T-cell (primary cell): ENCODE measurements around the gene CWC27. TPM values are rescaled to one million over a fixed set of nuclear protein-coding genes. Genes with fewer than 3 reads are reported as not detected.
A peak's percentile ranks its signal among the peaks of the same experiment; 100 is the strongest.

Experiments used
- ATAC-seq, 4 experiments: fragments of 200-7000 bp in 3 of 4; fragments of 150-1000 bp in 1 of 4; cut with Tn5 transposase; replicated peaks in 1 of 4; 1 replicate in 3 of 4; 2 replicates in 1 of 4; pipeline ENCODE4 v1.10.0; 2021; ENCODE audit warnings: moderate library complexity in 3 of 4, mild to moderate bottlenecking in 2 of 4, moderate number of reproducible peaks in 1 of 4
- CTCF ChIA-PET, 2 donors: fragments of 300-600 bp; sonication (Branson Sonifier 250); formaldehyde crosslinking; loops; one replicate each; lab custom pipeline; 2022; ENCODE audit warnings: antibody characterized with exemption in 2 of 2; lab: Charles Lee
- POLR2A ChIA-PET, 2 donors: fragments of 300-600 bp; sonication (Branson Sonifier 250); formaldehyde crosslinking; loops; one replicate each; lab custom pipeline; 2022; ENCODE audit warnings: antibody characterized with exemption in 2 of 2; lab: Charles Lee
- DNase-seq, 35 experiments: peaks; one replicate each; pipeline versions ENCODE4 v3.0.0 to v3.0.0-alpha.2; 2013 to 2023
- H3K27ac ChIP-seq: one replicate; pipeline ENCODE4 v1.5.1; 2013; ENCODE audit warnings: low read length
- H3K27me3 ChIP-seq, 2 experiments: replicated peaks in 1 of 2; 1 replicate in 1 of 2; 2 replicates in 1 of 2; pipeline versions ENCODE4 v1.6.1 to v1.7.0; 2013; ENCODE audit warnings: low read length in 1 of 2, mixed read lengths in 1 of 2; ENCODE audit not compliant: control insufficient read depth in 2 of 2, insufficient read depth in 2 of 2; ENCODE audit errors: extremely low read depth in 1 of 2
- H3K36me3 ChIP-seq, 2 donors: 1 replicate in 1 of 2; 2 replicates in 1 of 2; pipeline versions ENCODE4 v1.6.1 to v1.7.0; 2013; ENCODE audit warnings: low read length in 1 of 2; ENCODE audit not compliant: control insufficient read depth in 2 of 2, insufficient read depth in 1 of 2; ENCODE audit errors: extremely low read depth in 1 of 2
- H3K4me1 ChIP-seq, 2 experiments: 1 replicate in 1 of 2; 2 replicates in 1 of 2; pipeline versions ENCODE4 v1.6.1 to v1.7.0; 2013; ENCODE audit warnings: low read length in 2 of 2, mixed read lengths in 1 of 2; ENCODE audit not compliant: insufficient read depth in 2 of 2, control insufficient read depth in 1 of 2; ENCODE audit errors: extremely low read depth in 1 of 2
- H3K4me3 ChIP-seq, 2 donors: 1 replicate in 1 of 2; 2 replicates in 1 of 2; pipeline versions ENCODE4 v1.5.1 to v1.7.0; 2013; ENCODE audit warnings: mild to moderate bottlenecking in 2 of 2, low read length in 1 of 2, moderate library complexity in 1 of 2; ENCODE audit not compliant: control insufficient read depth in 1 of 2; ENCODE audit errors: extremely low read depth in 1 of 2
- H3K9me3 ChIP-seq: 2 replicates; pipeline ENCODE4 v1.7.0; 2013
- H3K27ac Mint-ChIP-seq, 2 donors: one replicate each; pipeline ENCODE4 v1.8.0; 2020 to 2021; ENCODE audit warnings: mild to moderate bottlenecking in 2 of 2, mixed read lengths in 2 of 2
- H3K27me3 Mint-ChIP-seq, 2 donors: one replicate each; pipeline ENCODE4 v1.8.0; 2021 to 2022; ENCODE audit warnings: mixed read lengths in 2 of 2
- H3K36me3 Mint-ChIP-seq: one replicate; pipeline ENCODE4 v1.8.0; 2021; ENCODE audit warnings: mixed read lengths
- H3K4me1 Mint-ChIP-seq, 3 donors: one replicate each; pipeline ENCODE4 v1.8.0; 2020 to 2022; ENCODE audit warnings: mixed read lengths in 3 of 3, mild to moderate bottlenecking in 1 of 3
- H3K4me3 Mint-ChIP-seq, 3 donors: one replicate each; pipeline ENCODE4 v1.8.0; 2020 to 2022; ENCODE audit warnings: mild to moderate bottlenecking in 3 of 3, mixed read lengths in 3 of 3, moderate library complexity in 3 of 3
- H3K9me3 Mint-ChIP-seq, 3 donors: one replicate each; pipeline ENCODE4 v1.8.0; 2020 to 2022; ENCODE audit warnings: mixed read lengths in 3 of 3
- WGBS: methylation state at CpG from one replicate; pipeline ENCODE4 v1.1.5; 2013; ENCODE audit warnings: missing lambda C conversion rate; ENCODE audit not compliant: insufficient coverage; 5-methylcytosine and 5-hydroxymethylcytosine counted together
- total RNA-seq, 35 experiments: library from RNA in 6 of 35; stranded (reverse) in 6 of 35; fragments of 120-200 nt in 1 of 35; gene quantifications; one replicate each; pipeline versions ENCODE4 v1.2.1 to v1.2.4 and lab custom pipeline; 2013 to 2026

The CWC27 gene
- total RNA-seq, 5 donors from 2014 or later (not counting 1 experiment from before 2014, with no cell fraction given) = 15.5 to 32.3 (median 18.8) TPM

DNA sequence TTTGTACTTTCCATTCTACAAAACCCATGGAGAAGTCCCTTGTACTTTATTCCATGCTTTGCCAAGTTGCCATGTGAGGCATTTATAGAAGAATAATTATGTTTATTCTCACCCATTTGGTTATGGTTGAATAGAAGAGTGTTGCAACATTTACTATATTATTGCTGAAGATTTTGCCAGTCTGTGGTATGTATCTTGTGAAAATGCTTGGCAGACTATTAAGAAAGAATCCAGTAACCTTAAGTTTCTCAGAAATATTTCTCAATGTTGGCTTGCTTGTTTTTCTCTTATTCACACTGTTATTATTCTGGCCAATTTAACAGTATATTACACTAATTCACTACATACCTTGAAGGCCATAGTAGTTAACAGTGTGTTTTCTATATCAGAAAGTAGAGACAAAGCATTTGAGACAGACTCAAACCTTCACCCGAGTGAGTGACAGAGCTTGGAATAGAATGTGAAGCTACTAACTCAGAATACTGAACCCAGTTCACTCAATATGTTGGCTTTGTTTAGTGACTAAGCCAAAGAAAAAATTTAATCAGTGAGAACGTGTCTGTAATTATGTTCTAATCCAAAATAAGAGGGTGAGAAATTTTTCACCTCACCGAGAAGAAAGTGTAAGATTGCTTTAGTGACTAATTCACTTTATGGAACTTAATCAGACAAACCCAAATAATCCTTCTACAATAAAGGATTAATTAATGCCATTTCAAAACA lies 184.4 kb downstream of the CWC27 start:
- POLR2A ChIA-PET = no interaction called here
- H3K4me3 Mint-ChIP-seq = no peak overlapping the region
- CTCF ChIA-PET = no interaction called here
- Histone ChIP-seq H3K9me3 (no peaks in the 10 kb centered on the region), H3K27me3 (no peaks in the 10 kb centered on the region), H3K4me1 (no peaks in the 10 kb centered on the region), H3K27ac (no peak overlapping the region), H3K36me3 (no peaks in the 10 kb centered on the region), H3K4me3 (no peak overlapping the region)
- DNase-seq = no peak
- no peaks in the 10 kb centered on the region for H3K27me3 Mint-ChIP-seq
- no peak overlapping the region for H3K27ac Mint-ChIP-seq
- no peaks in the 10 kb centered on the region for H3K4me1 Mint-ChIP-seq
- H3K36me3 Mint-ChIP-seq = peaks cover 6% of the 10 kb centered on the region
- no peak for ATAC-seq
- WGBS = no CpG with 5 or more reads among the region's 3 CpGs
- no peaks in the 10 kb centered on the region for H3K9me3 Mint-ChIP-seq

DNA sequence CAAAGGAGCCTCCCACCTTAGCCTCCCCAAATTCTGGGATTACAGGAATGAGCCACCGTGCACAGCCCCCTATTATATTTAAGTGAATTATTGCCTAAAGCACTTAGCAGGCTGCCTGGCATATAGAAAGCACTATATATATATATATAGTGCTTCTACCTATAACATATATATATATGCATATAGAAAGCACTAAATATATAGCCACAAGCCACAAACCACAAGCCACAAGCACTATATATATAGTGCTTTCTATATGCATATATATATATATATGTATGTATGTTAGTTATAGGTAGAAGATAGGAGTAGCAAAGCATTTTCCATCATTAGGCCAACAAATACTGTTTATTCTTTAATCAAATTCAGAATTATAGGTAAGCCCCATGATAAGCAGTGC lies 185.8 kb downstream of the CWC27 start:
- POLR2A ChIA-PET = no interaction called here
- Mint-ChIP-seq H3K36me3 (peaks cover 3% of the 10 kb centered on the region), H3K4me3 (no peak overlapping the region), H3K9me3 (no peaks in the 10 kb centered on the region), H3K27ac (no peak overlapping the region), H3K4me1 (no peaks in the 10 kb centered on the region), H3K27me3 (no peaks in the 10 kb centered on the region)
- Histone ChIP-seq H3K4me3 (no peak overlapping the region), H3K27me3 (no peaks in the 10 kb centered on the region), H3K27ac (no peak overlapping the region), H3K4me1 (no peaks in the 10 kb centered on the region), H3K9me3 (no peaks in the 10 kb centered on the region), H3K36me3 (no peaks in the 10 kb centered on the region)
- no peak for ATAC-seq
- no CpG with 5 or more reads among the region's 1 CpG for WGBS
- CTCF ChIA-PET = interaction anchor here in 1 of 2 donors (0.6 kb wide), 1 partner anchor 720 kb away, joined by 6 read pairs; no protein-coding TSS in a partner anchor
- DNase-seq = no peak

DNA sequence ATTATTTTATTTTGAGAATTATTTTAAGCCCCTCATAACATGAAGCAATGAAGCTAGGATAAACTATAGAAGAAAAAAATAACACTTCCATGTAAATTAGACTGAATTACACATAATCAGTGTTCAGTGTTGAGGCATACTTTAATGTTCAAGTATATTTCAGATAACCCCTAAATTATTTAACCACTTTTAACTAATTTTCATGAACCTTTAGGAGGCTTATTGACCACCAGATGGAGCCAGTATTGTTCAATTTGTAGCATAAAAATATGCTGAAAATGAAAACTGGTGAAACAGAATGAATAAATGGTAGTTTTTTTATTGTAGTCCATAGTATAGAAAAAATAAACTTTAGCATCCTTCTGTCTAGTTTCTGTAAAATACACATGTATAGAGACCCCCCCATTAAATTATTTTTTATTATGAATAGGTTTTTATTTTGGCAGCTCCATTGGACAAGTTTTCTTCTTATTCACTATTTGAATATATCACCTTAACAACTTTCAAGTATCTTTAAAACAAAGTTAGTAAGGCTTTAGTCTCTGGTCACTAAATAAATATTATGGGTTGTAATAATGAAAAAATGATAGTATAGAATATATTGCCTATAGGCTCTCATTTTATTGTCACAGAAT lies 190.1 kb downstream of the CWC27 start:
- no peak for ATAC-seq
- no peaks in the 10 kb centered on the region for H3K4me1 Mint-ChIP-seq
- Histone ChIP-seq H3K4me3 (no peak overlapping the region), H3K9me3 (no peaks in the 10 kb centered on the region), H3K27ac (no peak overlapping the region), H3K36me3 (no peaks in the 10 kb centered on the region), H3K4me1 (no peaks in the 10 kb centered on the region), H3K27me3 (no peaks in the 10 kb centered on the region)
- H3K4me3 Mint-ChIP-seq = no peak overlapping the region
- H3K9me3 Mint-ChIP-seq = peaks cover 0 to 12% (median 5%) of the 10 kb centered on the region in 3 donors
- ChIA-PET CTCF (interaction anchor here (0.6 to 2.0 kb wide), 6 partner anchors 11 to 930 kb away, joined by 3 to 17 read pairs (median 4); no protein-coding TSS in a partner anchor), POLR2A (interaction anchor here in 1 of 2 donors (0.6 kb wide), 1 partner anchor 14 kb away, joined by 3 read pairs; no protein-coding TSS in a partner anchor)
- H3K27me3 Mint-ChIP-seq = no peaks in the 10 kb centered on the region
- no peak overlapping the region for H3K27ac Mint-ChIP-seq
- peak in 1 of 35 experiments; percentile 47 for DNase-seq
- H3K36me3 Mint-ChIP-seq = peaks cover 11% of the 10 kb centered on the region

DNA sequence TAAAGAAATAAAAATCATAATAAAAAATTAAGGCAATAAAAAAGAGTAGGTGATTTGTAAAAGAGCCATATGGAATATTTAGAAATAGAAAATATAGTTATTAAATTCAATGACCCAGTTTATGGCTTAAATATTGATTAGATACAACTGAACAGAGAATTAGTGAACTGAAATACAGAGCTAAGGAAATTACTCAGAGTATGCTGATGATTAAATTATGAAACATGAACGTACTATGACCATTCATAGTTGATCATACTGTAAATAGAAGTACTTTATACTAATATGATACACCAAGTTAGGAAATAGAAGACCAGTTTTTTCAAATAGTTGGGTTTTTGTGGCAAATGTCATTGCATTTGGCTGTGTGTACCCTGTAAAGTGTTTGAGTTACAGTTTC lies 194.5 kb downstream of the CWC27 start:
- ChIA-PET CTCF (no interaction called here), POLR2A (no interaction called here)
- H3K4me3 ChIP-seq = no peak overlapping the region
- H3K4me3 Mint-ChIP-seq = no peak overlapping the region
- peaks cover 11% of the 10 kb centered on the region for H3K36me3 Mint-ChIP-seq
- WGBS = no CpG with 5 or more reads among the region's 1 CpG
- no peak for DNase-seq
- H3K36me3 ChIP-seq = no peaks in the 10 kb centered on the region
- H3K27me3 Mint-ChIP-seq = no peaks in the 10 kb centered on the region
- no peak for ATAC-seq
- no peaks in the 10 kb centered on the region for H3K4me1 Mint-ChIP-seq
- no peak overlapping the region for H3K27ac ChIP-seq
- H3K27ac Mint-ChIP-seq = no peak overlapping the region
- H3K27me3 ChIP-seq = no peaks in the 10 kb centered on the region
- peaks cover 0 to 12% (median 5%) of the 10 kb centered on the region in 3 donors for H3K9me3 Mint-ChIP-seq
- H3K9me3 ChIP-seq = no peaks in the 10 kb centered on the region
- H3K4me1 ChIP-seq = no peaks in the 10 kb centered on the region

DNA sequence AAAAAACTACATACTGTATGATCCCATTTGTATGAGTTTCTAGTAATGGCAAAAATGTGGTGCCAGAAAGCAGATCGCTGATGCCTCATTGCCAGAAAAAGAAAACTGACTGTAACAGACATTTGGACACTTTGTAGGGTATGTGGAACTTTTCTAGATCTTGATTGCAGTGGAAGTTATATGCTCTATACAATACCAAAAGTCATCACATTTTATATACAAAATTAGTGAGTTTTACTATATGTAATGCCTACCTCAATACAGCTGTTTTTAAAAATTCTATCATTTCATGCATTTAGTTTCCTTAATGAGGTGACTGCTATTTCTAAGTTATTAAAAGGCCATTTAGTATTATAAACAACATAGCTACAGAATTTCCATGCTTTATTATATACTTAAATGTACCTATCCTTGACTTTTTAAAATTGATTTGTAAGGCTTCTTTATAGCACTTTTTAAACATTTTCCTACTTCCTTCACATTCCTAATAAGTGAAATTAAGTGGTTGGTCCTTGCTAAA lies 199.9 kb downstream of the CWC27 start:
- Mint-ChIP-seq H3K9me3 (peaks cover 0 to 2% (median 0%) of the 10 kb centered on the region in 3 donors), H3K4me3 (no peak overlapping the region), H3K27me3 (no peaks in the 10 kb centered on the region), H3K27ac (no peak overlapping the region), H3K36me3 (peaks cover 24% of the 10 kb centered on the region), H3K4me1 (peaks cover 3 to 9% (median 5%) of the 10 kb centered on the region in 3 donors)
- H3K27ac ChIP-seq = no peak overlapping the region
- DNase-seq (no peak), ATAC-seq (no peak)
- H3K4me3 ChIP-seq = no peak overlapping the region
- H3K4me1 ChIP-seq = no peaks in the 10 kb centered on the region
- H3K9me3 ChIP-seq = no peaks in the 10 kb centered on the region
- no CpG with 5 or more reads among the region's 1 CpG for WGBS
- peaks cover 0 to 11% of the 10 kb centered on the region in 2 donors for H3K36me3 ChIP-seq
- H3K27me3 ChIP-seq = no peaks in the 10 kb centered on the region
- POLR2A ChIA-PET = interaction anchor here in 1 of 2 donors (0.6 kb wide), 1 partner anchor 199 kb away, joined by 4 read pairs; no protein-coding TSS in a partner anchor
- CTCF ChIA-PET = no interaction called here

DNA sequence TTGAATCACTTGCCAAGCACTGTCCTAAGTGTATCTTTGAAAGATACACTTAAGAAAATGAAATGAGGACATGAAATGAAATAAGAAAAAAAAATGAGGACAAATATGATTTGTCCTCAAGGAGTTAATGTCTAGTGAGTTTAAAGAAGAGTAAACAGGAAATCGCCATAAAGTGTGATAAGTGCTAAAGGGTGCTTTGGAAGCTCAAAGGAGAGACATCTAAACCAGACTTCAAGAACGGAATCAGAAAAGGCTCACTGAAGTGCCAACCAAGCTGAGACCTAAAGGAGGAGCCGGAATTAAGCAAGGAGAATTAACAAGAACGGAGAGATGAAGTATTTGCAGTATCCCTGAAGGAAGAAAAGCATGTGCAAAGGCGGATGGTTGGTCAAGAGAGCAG lies 200.8 kb downstream of the CWC27 start:
- Histone ChIP-seq H3K9me3 (no peaks in the 10 kb centered on the region), H3K4me1 (no peaks in the 10 kb centered on the region), H3K36me3 (peaks cover 8 to 11% of the 10 kb centered on the region in 2 donors), H3K27me3 (no peaks in the 10 kb centered on the region), H3K27ac (no peak overlapping the region), H3K4me3 (no peak overlapping the region)
- POLR2A ChIA-PET = interaction anchor here (0.6 kb wide), 2 partner anchors 24 to 536 kb away, joined by 3 to 5 read pairs; no protein-coding TSS in a partner anchor
- peaks cover 3 to 9% (median 5%) of the 10 kb centered on the region in 3 donors for H3K4me1 Mint-ChIP-seq
- no peak for ATAC-seq
- H3K27ac Mint-ChIP-seq = no peak overlapping the region
- no peaks in the 10 kb centered on the region for H3K9me3 Mint-ChIP-seq
- CTCF ChIA-PET = no interaction called here
- no peaks in the 10 kb centered on the region for H3K27me3 Mint-ChIP-seq
- peaks cover 30% of the 10 kb centered on the region for H3K36me3 Mint-ChIP-seq
- no peak for DNase-seq
- 80% methylated on average over 5 of the region's 5 CpGs for WGBS
- no peak overlapping the region for H3K4me3 Mint-ChIP-seq
